WTC11 (cell line): Measurements from ENCODE around the gene DECR2.

ENCODE experiments used
- CREB1 ChIP-seq: sonication (generic); formaldehyde crosslinking; IDR thresholded peaks from 2 replicates; pipeline ENCODE4 v1.8.0; 2023; ENCODE audit warnings: mild to moderate bottlenecking, missing genetic modification reagents
- JUN ChIP-seq: sonication (generic); formaldehyde crosslinking; IDR thresholded peaks from 2 replicates; pipeline ENCODE4 v1.8.0; 2023; ENCODE audit warnings: mild to moderate bottlenecking, missing genetic modification reagents
- SP1 ChIP-seq: sonication (generic); formaldehyde crosslinking; conservative IDR thresholded peaks from 2 replicates; pipeline ENCODE4 v1.8.1; 2022; ENCODE audit warnings: missing genetic modification reagents
- TF ChIP-seq, protein P1 (sequence below): fragments of 200-600 bp; IDR thresholded peaks from 2 replicates; pipeline ENCODE4 v1.8.0; 2022; ENCODE audit warnings: antibody characterized with exemption
- TF ChIP-seq, protein P2 (sequence below): sonication (generic); formaldehyde crosslinking; IDR thresholded peaks from 2 replicates; pipeline ENCODE4 v1.8.1; 2023; ENCODE audit warnings: mild to moderate bottlenecking, missing genetic modification reagents, borderline replicate concordance
- TF ChIP-seq, protein P3 (sequence below): sonication (generic); formaldehyde crosslinking; IDR thresholded peaks from 2 replicates; pipeline ENCODE4 v1.8.0; 2023; ENCODE audit warnings: mild to moderate bottlenecking, missing genetic modification reagents
- TF ChIP-seq, protein P4 (sequence below): sonication (generic); formaldehyde crosslinking; IDR thresholded peaks from 2 replicates; pipeline ENCODE4 v1.8.1; 2023; ENCODE audit warnings: mild to moderate bottlenecking, missing genetic modification reagents, moderate library complexity
- TF ChIP-seq, protein P5 (sequence below): sonication (generic); formaldehyde crosslinking; IDR thresholded peaks from 2 replicates; pipeline ENCODE4 v1.8.1; 2023; ENCODE audit warnings: mild to moderate bottlenecking, missing genetic modification reagents
- TF ChIP-seq, protein P6 (sequence below): sonication (generic); formaldehyde crosslinking; IDR thresholded peaks from 2 replicates; pipeline ENCODE4 v1.8.1; 2023; ENCODE audit warnings: mild to moderate bottlenecking, missing genetic modification reagents

DNA sequence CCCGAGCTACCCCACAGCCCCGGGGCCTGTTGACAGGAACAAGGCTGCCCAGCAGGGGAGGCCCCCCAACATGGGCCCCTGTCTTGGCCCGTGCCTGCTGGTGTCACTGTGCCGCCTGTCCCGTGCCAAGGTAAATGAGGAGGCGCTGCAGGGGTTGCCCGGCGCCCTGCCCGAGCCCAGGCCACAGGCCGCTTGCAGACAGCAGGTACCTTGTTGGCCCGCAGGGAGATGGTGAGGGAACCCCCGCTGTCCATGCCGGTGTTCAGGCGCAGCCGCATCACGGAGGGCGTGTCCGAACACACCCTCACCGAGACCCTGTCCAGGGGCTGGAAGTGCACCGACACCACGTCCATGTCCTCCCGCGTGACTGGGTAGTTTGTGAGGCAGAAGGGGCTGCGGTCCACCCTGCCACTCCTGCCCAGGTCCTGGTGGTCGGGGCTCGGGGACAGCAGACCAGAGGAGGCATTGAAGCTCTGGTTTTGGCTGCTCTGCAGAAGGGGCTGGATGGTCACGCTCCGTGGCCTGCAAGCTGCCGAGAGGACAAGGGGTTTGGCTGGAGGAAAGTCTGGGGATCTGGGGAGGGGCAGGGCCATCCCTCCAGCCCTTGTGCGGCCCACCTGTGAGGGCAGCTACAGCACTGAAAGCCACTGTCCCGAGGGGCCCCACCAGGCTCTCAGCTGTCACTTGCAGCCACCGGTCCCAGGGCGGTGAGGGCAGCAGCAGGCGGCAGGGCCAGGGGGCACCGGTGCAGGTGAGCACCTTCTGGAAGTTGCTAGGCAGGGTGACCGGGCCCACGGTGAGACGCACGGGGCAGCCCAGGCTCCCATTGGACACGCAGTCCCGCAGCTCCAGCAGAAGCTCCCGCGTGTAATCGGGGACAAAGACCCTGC is 25.5 kb upstream of the DECR2 start:
- TF ChIP-seq, protein P1, sequence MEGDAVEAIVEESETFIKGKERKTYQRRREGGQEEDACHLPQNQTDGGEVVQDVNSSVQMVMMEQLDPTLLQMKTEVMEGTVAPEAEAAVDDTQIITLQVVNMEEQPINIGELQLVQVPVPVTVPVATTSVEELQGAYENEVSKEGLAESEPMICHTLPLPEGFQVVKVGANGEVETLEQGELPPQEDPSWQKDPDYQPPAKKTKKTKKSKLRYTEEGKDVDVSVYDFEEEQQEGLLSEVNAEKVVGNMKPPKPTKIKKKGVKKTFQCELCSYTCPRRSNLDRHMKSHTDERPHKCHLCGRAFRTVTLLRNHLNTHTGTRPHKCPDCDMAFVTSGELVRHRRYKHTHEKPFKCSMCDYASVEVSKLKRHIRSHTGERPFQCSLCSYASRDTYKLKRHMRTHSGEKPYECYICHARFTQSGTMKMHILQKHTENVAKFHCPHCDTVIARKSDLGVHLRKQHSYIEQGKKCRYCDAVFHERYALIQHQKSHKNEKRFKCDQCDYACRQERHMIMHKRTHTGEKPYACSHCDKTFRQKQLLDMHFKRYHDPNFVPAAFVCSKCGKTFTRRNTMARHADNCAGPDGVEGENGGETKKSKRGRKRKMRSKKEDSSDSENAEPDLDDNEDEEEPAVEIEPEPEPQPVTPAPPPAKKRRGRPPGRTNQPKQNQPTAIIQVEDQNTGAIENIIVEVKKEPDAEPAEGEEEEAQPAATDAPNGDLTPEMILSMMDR = no peak
- TF ChIP-seq JUN (CRISPR knock-in tag) = no peak
- TF ChIP-seq, protein P2, sequence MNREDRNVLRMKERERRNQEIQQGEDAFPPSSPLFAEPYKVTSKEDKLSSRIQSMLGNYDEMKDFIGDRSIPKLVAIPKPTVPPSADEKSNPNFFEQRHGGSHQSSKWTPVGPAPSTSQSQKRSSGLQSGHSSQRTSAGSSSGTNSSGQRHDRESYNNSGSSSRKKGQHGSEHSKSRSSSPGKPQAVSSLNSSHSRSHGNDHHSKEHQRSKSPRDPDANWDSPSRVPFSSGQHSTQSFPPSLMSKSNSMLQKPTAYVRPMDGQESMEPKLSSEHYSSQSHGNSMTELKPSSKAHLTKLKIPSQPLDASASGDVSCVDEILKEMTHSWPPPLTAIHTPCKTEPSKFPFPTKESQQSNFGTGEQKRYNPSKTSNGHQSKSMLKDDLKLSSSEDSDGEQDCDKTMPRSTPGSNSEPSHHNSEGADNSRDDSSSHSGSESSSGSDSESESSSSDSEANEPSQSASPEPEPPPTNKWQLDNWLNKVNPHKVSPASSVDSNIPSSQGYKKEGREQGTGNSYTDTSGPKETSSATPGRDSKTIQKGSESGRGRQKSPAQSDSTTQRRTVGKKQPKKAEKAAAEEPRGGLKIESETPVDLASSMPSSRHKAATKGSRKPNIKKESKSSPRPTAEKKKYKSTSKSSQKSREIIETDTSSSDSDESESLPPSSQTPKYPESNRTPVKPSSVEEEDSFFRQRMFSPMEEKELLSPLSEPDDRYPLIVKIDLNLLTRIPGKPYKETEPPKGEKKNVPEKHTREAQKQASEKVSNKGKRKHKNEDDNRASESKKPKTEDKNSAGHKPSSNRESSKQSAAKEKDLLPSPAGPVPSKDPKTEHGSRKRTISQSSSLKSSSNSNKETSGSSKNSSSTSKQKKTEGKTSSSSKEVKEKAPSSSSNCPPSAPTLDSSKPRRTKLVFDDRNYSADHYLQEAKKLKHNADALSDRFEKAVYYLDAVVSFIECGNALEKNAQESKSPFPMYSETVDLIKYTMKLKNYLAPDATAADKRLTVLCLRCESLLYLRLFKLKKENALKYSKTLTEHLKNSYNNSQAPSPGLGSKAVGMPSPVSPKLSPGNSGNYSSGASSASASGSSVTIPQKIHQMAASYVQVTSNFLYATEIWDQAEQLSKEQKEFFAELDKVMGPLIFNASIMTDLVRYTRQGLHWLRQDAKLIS (CRISPR knock-in tag) = no peak
- TF ChIP-seq, protein P3, sequence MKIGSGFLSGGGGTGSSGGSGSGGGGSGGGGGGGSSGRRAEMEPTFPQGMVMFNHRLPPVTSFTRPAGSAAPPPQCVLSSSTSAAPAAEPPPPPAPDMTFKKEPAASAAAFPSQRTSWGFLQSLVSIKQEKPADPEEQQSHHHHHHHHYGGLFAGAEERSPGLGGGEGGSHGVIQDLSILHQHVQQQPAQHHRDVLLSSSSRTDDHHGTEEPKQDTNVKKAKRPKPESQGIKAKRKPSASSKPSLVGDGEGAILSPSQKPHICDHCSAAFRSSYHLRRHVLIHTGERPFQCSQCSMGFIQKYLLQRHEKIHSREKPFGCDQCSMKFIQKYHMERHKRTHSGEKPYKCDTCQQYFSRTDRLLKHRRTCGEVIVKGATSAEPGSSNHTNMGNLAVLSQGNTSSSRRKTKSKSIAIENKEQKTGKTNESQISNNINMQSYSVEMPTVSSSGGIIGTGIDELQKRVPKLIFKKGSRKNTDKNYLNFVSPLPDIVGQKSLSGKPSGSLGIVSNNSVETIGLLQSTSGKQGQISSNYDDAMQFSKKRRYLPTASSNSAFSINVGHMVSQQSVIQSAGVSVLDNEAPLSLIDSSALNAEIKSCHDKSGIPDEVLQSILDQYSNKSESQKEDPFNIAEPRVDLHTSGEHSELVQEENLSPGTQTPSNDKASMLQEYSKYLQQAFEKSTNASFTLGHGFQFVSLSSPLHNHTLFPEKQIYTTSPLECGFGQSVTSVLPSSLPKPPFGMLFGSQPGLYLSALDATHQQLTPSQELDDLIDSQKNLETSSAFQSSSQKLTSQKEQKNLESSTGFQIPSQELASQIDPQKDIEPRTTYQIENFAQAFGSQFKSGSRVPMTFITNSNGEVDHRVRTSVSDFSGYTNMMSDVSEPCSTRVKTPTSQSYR (CRISPR knock-in tag) = no peak
- TF ChIP-seq, protein P4, sequence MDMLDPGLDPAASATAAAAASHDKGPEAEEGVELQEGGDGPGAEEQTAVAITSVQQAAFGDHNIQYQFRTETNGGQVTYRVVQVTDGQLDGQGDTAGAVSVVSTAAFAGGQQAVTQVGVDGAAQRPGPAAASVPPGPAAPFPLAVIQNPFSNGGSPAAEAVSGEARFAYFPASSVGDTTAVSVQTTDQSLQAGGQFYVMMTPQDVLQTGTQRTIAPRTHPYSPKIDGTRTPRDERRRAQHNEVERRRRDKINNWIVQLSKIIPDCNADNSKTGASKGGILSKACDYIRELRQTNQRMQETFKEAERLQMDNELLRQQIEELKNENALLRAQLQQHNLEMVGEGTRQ (CRISPR knock-in tag) = no peak
- no peak for TF ChIP-seq SP1
- no peak for TF ChIP-seq CREB1 (CRISPR knock-in tag)
- TF ChIP-seq, protein P5, sequence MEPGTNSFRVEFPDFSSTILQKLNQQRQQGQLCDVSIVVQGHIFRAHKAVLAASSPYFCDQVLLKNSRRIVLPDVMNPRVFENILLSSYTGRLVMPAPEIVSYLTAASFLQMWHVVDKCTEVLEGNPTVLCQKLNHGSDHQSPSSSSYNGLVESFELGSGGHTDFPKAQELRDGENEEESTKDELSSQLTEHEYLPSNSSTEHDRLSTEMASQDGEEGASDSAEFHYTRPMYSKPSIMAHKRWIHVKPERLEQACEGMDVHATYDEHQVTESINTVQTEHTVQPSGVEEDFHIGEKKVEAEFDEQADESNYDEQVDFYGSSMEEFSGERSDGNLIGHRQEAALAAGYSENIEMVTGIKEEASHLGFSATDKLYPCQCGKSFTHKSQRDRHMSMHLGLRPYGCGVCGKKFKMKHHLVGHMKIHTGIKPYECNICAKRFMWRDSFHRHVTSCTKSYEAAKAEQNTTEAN = no peak
- TF ChIP-seq, protein P6, sequence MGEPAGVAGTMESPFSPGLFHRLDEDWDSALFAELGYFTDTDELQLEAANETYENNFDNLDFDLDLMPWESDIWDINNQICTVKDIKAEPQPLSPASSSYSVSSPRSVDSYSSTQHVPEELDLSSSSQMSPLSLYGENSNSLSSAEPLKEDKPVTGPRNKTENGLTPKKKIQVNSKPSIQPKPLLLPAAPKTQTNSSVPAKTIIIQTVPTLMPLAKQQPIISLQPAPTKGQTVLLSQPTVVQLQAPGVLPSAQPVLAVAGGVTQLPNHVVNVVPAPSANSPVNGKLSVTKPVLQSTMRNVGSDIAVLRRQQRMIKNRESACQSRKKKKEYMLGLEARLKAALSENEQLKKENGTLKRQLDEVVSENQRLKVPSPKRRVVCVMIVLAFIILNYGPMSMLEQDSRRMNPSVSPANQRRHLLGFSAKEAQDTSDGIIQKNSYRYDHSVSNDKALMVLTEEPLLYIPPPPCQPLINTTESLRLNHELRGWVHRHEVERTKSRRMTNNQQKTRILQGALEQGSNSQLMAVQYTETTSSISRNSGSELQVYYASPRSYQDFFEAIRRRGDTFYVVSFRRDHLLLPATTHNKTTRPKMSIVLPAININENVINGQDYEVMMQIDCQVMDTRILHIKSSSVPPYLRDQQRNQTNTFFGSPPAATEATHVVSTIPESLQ = no peak
